A549 (cell line): ENCODE measurements around the gene TBC1D22A. TPM values are rescaled to one million over a fixed set of nuclear protein-coding genes. Genes with fewer than 3 reads are reported as not detected.

Experiments used
- ATAC-seq, 2 experiments: fragments of 200-7000 bp in 1 of 2; fragments of >200 bp in 1 of 2; cut with Nextera tagmentation in 1 of 2; cut with Tn5 transposase in 1 of 2; 3 replicates each; pipeline versions ENCODE4 v1.8.0 to v1.9.1; 2018 to 2020; ENCODE audit warnings: mild to moderate bottlenecking in 1 of 2, moderate library complexity in 1 of 2
- CTCF ChIA-PET: fragments of 300-600 bp; sonication (Branson Sonifier 250); formaldehyde crosslinking; extraction: SDS; loops from one replicate; lab custom pipeline; 2021; ENCODE audit warnings: antibody characterized with exemption, inconsistent platforms; lab: Yijun Ruan, JAX
- POLR2A ChIA-PET: fragments of 350-600 bp; formaldehyde crosslinking; extraction: SDS; loops from one replicate; lab custom pipeline; 2021; ENCODE audit warnings: antibody characterized with exemption, inconsistent platforms; lab: Yijun Ruan, JAX
- DNase-seq, 2 experiments: peaks; one replicate each; pipeline versions ENCODE4 v3.0.0 to v3.0.0-alpha.2; 2011 to 2016; ENCODE audit warnings: low read depth in 1 of 2, low spot score in 1 of 2
- FAIRE-seq: peaks from 2 replicates; lab custom pipeline; 2011; peaks lifted over from hg19 to GRCh38; lab: Jason Lieb, UNC
- H3K27ac ChIP-seq, 2 experiments: fragments of >200 bp; sonication (Bioruptor Twin); formaldehyde crosslinking; 3 replicates each; pipeline ENCODE4 v1.5.1; 2016 to 2017
- H3K4me1 ChIP-seq: fragments of >200 bp; sonication (Bioruptor Twin); formaldehyde crosslinking; 3 replicates; pipeline ENCODE4 v1.6.1; 2016
- H3K4me2 ChIP-seq: fragments of >200 bp; sonication (Bioruptor Twin); formaldehyde crosslinking; 3 replicates; pipeline ENCODE4 v1.6.1; 2016
- H3K4me3 ChIP-seq: fragments of >200 bp; sonication (Bioruptor Twin); formaldehyde crosslinking; 3 replicates; pipeline ENCODE4 v1.5.1; 2016
- H3K9me3 ChIP-seq: fragments of >200 bp; sonication (Bioruptor Twin); formaldehyde crosslinking; 3 replicates; pipeline ENCODE4 v1.6.1; 2016
- ATOH8 ChIP-seq: fragments of 250-450 bp; sonication (Bioruptor Pico); IDR thresholded peaks from 2 replicates; pipeline ENCODE4 v1.5.0; 2020; ENCODE audit warnings: low read depth, mild to moderate bottlenecking, moderate library complexity
- BHLHE40 ChIP-seq: IDR thresholded peaks from 2 replicates; pipeline ENCODE4 v1.6.1; 2012; ENCODE audit warnings: low read depth, low read length, inconsistent platforms
- CBX8 ChIP-seq: fragments of 200-600 bp; sonication (generic); IDR thresholded peaks from 2 replicates; pipeline ENCODE4 v1.6.1; 2016
- CHD4 ChIP-seq: fragments of 200-600 bp; sonication (generic); IDR thresholded peaks from 2 replicates; pipeline ENCODE4 v1.6.1; 2016; ENCODE audit warnings: antibody characterized with exemption, mild to moderate bottlenecking, borderline replicate concordance
- E2F6 ChIP-seq: IDR thresholded peaks from 2 replicates; pipeline ENCODE4 v1.6.1; 2012; ENCODE audit warnings: low read depth, borderline replicate concordance
- EHMT2 ChIP-seq: fragments of 200-600 bp; sonication (generic); IDR thresholded peaks from 2 replicates; pipeline ENCODE4 v1.6.1; 2016; ENCODE audit warnings: antibody characterized with exemption, low read depth, mild to moderate bottlenecking, moderate library complexity
- ELK1 ChIP-seq: fragments of 150-350 bp; IDR thresholded peaks from 2 replicates; pipeline ENCODE4 v1.6.1; 2014; ENCODE audit warnings: low read depth, mild to moderate bottlenecking, low read length
- ESRRA ChIP-seq: fragments of 150-350 bp; IDR thresholded peaks from 2 replicates; pipeline ENCODE4 v1.6.1; 2014; ENCODE audit warnings: mild to moderate bottlenecking, low read length, borderline replicate concordance
- FOSL2 ChIP-seq, 2 experiments: fragments of 450-650 bp in 1 of 2; fragments of >200 bp in 1 of 2; sonication (Bioruptor Twin) in 1 of 2; formaldehyde crosslinking; IDR thresholded peaks; 2 replicates each; pipeline versions ENCODE4 v1.5.0 to v1.6.1; 2016 to 2020; ENCODE audit warnings: mild to moderate bottlenecking in 1 of 2, moderate library complexity in 1 of 2
- FOXS1 ChIP-seq: fragments of 250-450 bp; sonication (Bioruptor Pico); IDR thresholded peaks from 2 replicates; pipeline ENCODE4 v1.5.0; 2020; ENCODE audit warnings: mild to moderate bottlenecking, moderate library complexity
- GATA3 ChIP-seq: IDR thresholded peaks from 2 replicates; pipeline ENCODE4 v1.6.1; 2012; ENCODE audit warnings: borderline replicate concordance
- HES2 ChIP-seq: fragments of >200 bp; sonication (Bioruptor Twin); formaldehyde crosslinking; IDR thresholded peaks from 2 replicates; pipeline ENCODE4 v1.6.1; 2016
- JUN ChIP-seq, 2 experiments: fragments of >200 bp; sonication (Bioruptor Twin); formaldehyde crosslinking; IDR thresholded peaks; 2 replicates in 1 of 2; 3 replicates in 1 of 2; pipeline ENCODE4 v1.6.1; 2016 to 2017
- JUNB ChIP-seq: fragments of >200 bp; sonication (Bioruptor Twin); formaldehyde crosslinking; IDR thresholded peaks from 2 replicates; pipeline ENCODE4 v1.6.1; 2016
- KDM5A ChIP-seq: fragments of 200-600 bp; sonication (generic); IDR thresholded peaks from 2 replicates; pipeline ENCODE4 v1.6.1; 2016; ENCODE audit warnings: antibody characterized with exemption, mild to moderate bottlenecking
- MAX ChIP-seq: IDR thresholded peaks from 2 replicates; pipeline ENCODE4 v1.6.1; 2012
- MYC ChIP-seq: IDR thresholded peaks from 2 replicates; pipeline ENCODE4 v1.6.1; 2012; ENCODE audit warnings: mild to moderate bottlenecking, inconsistent platforms, low read length, improper control_type of control experiment, borderline replicate concordance
- NFE2L2 ChIP-seq: fragments of 150-350 bp; conservative IDR thresholded peaks from 2 replicates; pipeline ENCODE4 v1.6.1; 2014; ENCODE audit warnings: low read length
- NR3C1 ChIP-seq: fragments of >200 bp; sonication (Bioruptor Twin); formaldehyde crosslinking; IDR thresholded peaks from 3 replicates; pipeline ENCODE4 v1.6.1; 2017
- PHF8 ChIP-seq: fragments of 200-600 bp; sonication (generic); IDR thresholded peaks from 2 replicates; pipeline ENCODE4 v1.6.1; 2016; ENCODE audit warnings: low read depth, mild to moderate bottlenecking, antibody characterized with exemption, moderate library complexity, borderline replicate concordance
- POLR2A ChIP-seq: IDR thresholded peaks from 2 replicates; pipeline ENCODE4 v1.6.1; 2012; ENCODE audit warnings: mild to moderate bottlenecking, low read length
- POLR2AphosphoS2 ChIP-seq: conservative IDR thresholded peaks from 2 replicates; pipeline ENCODE4 v1.6.1; 2012; ENCODE audit warnings: low read length, improper control_type of control experiment, inconsistent platforms
- RARB ChIP-seq: fragments of 250-450 bp; sonication (Bioruptor Pico); IDR thresholded peaks from 2 replicates; pipeline ENCODE4 v1.8.0; 2021; ENCODE audit warnings: mild to moderate bottlenecking, moderate library complexity
- RFX5 ChIP-seq: fragments of 450-650 bp; IDR thresholded peaks from 2 replicates; pipeline ENCODE4 v1.7.1; 2014; ENCODE audit warnings: antibody characterized with exemption, mild to moderate bottlenecking, moderate library complexity
- SREBF2 ChIP-seq: fragments of 450-650 bp; IDR thresholded peaks from 2 replicates; pipeline ENCODE4 v1.6.1; 2014; ENCODE audit warnings: mild to moderate bottlenecking, moderate library complexity
- TFCP2L1 ChIP-seq: fragments of 250-450 bp; sonication (Bioruptor Pico); IDR thresholded peaks from 2 replicates; pipeline ENCODE4 v1.5.0; 2021; ENCODE audit warnings: mild to moderate bottlenecking
- TP53 ChIP-seq: fragments of 250-450 bp; sonication (Bioruptor Pico); IDR thresholded peaks from 2 replicates; pipeline ENCODE4 v1.5.0; 2021; ENCODE audit warnings: mild to moderate bottlenecking, moderate library complexity
- ZSCAN20 ChIP-seq: fragments of 250-450 bp; sonication (Bioruptor Pico); IDR thresholded peaks from 2 replicates; pipeline ENCODE4 v1.8.0; 2022; ENCODE audit warnings: mild to moderate bottlenecking, moderate library complexity
- WGBS: methylation state at CpG from one replicate; pipeline ENCODE4 v1.1.6; 2017; ENCODE audit errors: missing lambda C conversion rate; 5-methylcytosine and 5-hydroxymethylcytosine counted together
- polyA plus RNA-seq, 4 experiments: library from polyadenylated mRNA; depleted of rRNA in 3 of 4; stranded (reverse); fragments of >200 nt; fragmentation: RNase III in 1 of 4; extraction: RNeasy Plus Mini Kit Qiagen cat#74134 plus additional on column Dnase treatment in 1 of 4; gene quantifications; 2 replicates in 3 of 4; 3 replicates in 1 of 4; pipeline ENCODE4 v1.2.3, GENCODE V29; 2011 to 2017

Gene TBC1D22A
- polyA plus RNA-seq, 2 of the 4 experiments (the other 2 are of a cell fraction), result 8.9 to 10.8 TPM

GRCh38 chr22:46806794-46807193, 44.3 kb downstream of the TBC1D22A start:
- Histone ChIP-seq H3K9me3 (no peaks in the 10 kb centered on the region), H3K4me3 (no peak overlapping the region), H3K4me2 (no peak overlapping the region), H3K4me1 (no peaks in the 10 kb centered on the region; the same call in 2 of the 3 replicates), H3K27ac (no peak overlapping the region)
- no peak for FAIRE-seq
- ATAC-seq, result no peak
- DNase-seq, result no peak
- TF ChIP-seq JUN (IDR thresholded peaks at IDR 0.05) (no peak), JUNB (no peak), EHMT2 (no peak), SREBF2 (no peak), POLR2A (no peak), ATOH8 (no peak), FOSL2 (IDR thresholded peaks at IDR 0.05) (no peak), FOSL2 (CRISPR knock-in tag; IDR thresholded peaks at IDR 0.05) (no peak), RARB (no peak), ESRRA (no peak), NR3C1 (no peak), PHF8 (no peak)
- WGBS, result 93% methylated on average over 7 of the region's 7 CpGs
- ChIA-PET CTCF (interaction anchor here (1.1 to 2.8 kb wide), 3 partner anchors 8 to 48 kb away, joined by 3 to 19 read pairs (median 5); no protein-coding TSS in a partner anchor), POLR2A (no interaction called here)

- WGBS, result 98% methylated on average over 6 of the region's 6 CpGs
- POLR2A ChIA-PET, result no interaction called here
- no peak for ATAC-seq
These were observed 45.0 kb downstream of the TBC1D22A start for GRCh38 chr22:46807458-46807857.

More at GRCh38 chr22:46807458-46807857, 45.0 kb downstream of the TBC1D22A start:
- no peak for FAIRE-seq
- Histone ChIP-seq H3K27ac (no peak overlapping the region), H3K4me1 (no peaks in the 10 kb centered on the region; the same call in 2 of the 3 replicates), H3K4me2 (no peak overlapping the region), H3K9me3 (no peaks in the 10 kb centered on the region), H3K4me3 (no peak overlapping the region)
- no peak for TF ChIP-seq POLR2AphosphoS2
- TF ChIP-seq KDM5A, result no peak
- no peak for TF ChIP-seq ZSCAN20 (CRISPR knock-in tag)
- TF ChIP-seq NFE2L2, result no peak
- TF ChIP-seq RFX5, result no peak
- TF ChIP-seq TP53 (CRISPR knock-in tag), result no peak
- TF ChIP-seq GATA3, result no peak
- TF ChIP-seq E2F6, result no peak
- TF ChIP-seq CBX8, result no peak
- TF ChIP-seq ELK1, result no peak
- TF ChIP-seq TFCP2L1 (CRISPR knock-in tag), result no peak
- no peak for TF ChIP-seq MYC
- no peak for TF ChIP-seq NR3C1
- no peak for TF ChIP-seq HES2
- no peak for TF ChIP-seq POLR2A
- TF ChIP-seq FOXS1 (CRISPR knock-in tag), result no peak
- TF ChIP-seq CHD4, result no peak
- TF ChIP-seq MAX, result no peak
- no peak for TF ChIP-seq BHLHE40
- CTCF ChIA-PET, result interaction anchor here (2.8 kb wide), 1 partner anchor 9 kb away, joined by 19 read pairs; no protein-coding TSS in a partner anchor
- no peak for DNase-seq
